Measurements from ENCODE around the gene ENTPD7.

The ENTPD7 gene

DNA sequence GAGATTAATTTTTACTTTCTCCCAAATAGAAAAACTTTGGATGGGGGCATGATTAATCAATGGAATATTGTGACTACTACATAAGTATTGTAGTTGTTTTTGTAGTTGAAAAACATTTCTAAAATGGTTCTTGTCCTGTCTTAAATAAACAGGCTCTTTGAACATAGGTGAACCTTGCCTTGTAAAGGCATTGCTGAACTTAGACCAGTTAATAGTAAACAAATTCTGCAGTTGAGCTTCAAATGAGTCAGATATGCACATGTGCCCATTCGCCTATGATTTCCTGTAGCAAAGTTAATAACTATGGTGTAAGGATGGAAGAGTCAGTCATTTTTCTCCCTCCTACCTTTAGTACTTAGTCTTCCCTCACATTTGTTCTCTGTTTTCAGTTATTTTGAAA is 95.4 kb downstream of the ENTPD7 start:
- no peak for DNase-seq

All from CD4-positive, alpha-beta T cell treated with Interleukin-17A for 1 hour (primary cell).